PC-9 (cell line): ENCODE data around the gene MATN1. TPM values are rescaled to one million over a fixed set of nuclear protein-coding genes. Genes with fewer than 3 reads are reported as not detected.
A peak's percentile ranks its signal among the peaks of the same experiment; 100 is the strongest.

ENCODE experiments used
- BruUV-seq: library from RNA; stranded (reverse); fragments of 400-500 nt; replicated peaks from 2 replicates; lab custom pipeline; 2021; lab: Mats Ljungman, UMichigan
- CTCF ChIA-PET: fragments of 300-600 bp; sonication (Branson Sonifier 250); formaldehyde crosslinking; loops from one replicate; lab custom pipeline; 2022; ENCODE audit warnings: antibody characterized with exemption; lab: Charles Lee
- POLR2A ChIA-PET: fragments of 300-600 bp; sonication (Branson Sonifier 250); formaldehyde crosslinking; loops from one replicate; lab custom pipeline; 2022; ENCODE audit warnings: antibody characterized with exemption; ENCODE audit not compliant: unreplicated experiment; lab: Charles Lee
- DNase-seq, 2 experiments: peaks; one replicate each; pipeline versions ENCODE4 v3.0.0 to v3.0.0-alpha.2; 2015 to 2022; ENCODE audit warnings: mixed read lengths in 1 of 2
- H2AFZ ChIP-seq: fragments of 200-600 bp; sonication (generic); 2 replicates; pipeline ENCODE4 v1.8.1; 2017; ENCODE audit warnings: antibody characterized with exemption
- H3F3A ChIP-seq: fragments of 200-600 bp; sonication (generic); 2 replicates; pipeline ENCODE4 v1.8.1; 2017; ENCODE audit warnings: antibody characterized with exemption, mild to moderate bottlenecking, low read depth; ENCODE audit not compliant: insufficient read depth
- H3K27ac ChIP-seq: fragments of 200-600 bp; sonication (generic); 2 replicates; pipeline ENCODE4 v1.6.1; 2016; ENCODE audit warnings: mixed run types
- H3K27me3 ChIP-seq: fragments of 200-600 bp; sonication (generic); 2 replicates; pipeline ENCODE4 v1.6.1; 2016; ENCODE audit warnings: low read depth, mixed run types; ENCODE audit not compliant: insufficient read depth
- H3K36me3 ChIP-seq: fragments of 200-600 bp; sonication (generic); 2 replicates; pipeline ENCODE4 v1.6.1; 2016; ENCODE audit warnings: low read depth, mixed run types
- H3K4me1 ChIP-seq: fragments of 200-600 bp; sonication (generic); replicated peaks from 2 replicates; pipeline ENCODE4 v1.6.1; 2016; ENCODE audit warnings: mixed run types; ENCODE audit not compliant: insufficient read depth
- H3K4me2 ChIP-seq: fragments of 200-600 bp; sonication (generic); 2 replicates; pipeline ENCODE4 v1.6.1; 2017; ENCODE audit warnings: mixed run types
- H3K4me3 ChIP-seq: fragments of 200-600 bp; sonication (generic); 2 replicates; pipeline ENCODE4 v1.6.1; 2016; ENCODE audit warnings: mixed run types
- H3K79me2 ChIP-seq: fragments of 200-600 bp; sonication (generic); 2 replicates; pipeline ENCODE4 v1.6.1; 2017; ENCODE audit warnings: low read depth, mixed run types
- H3K9me2 ChIP-seq: fragments of 200-600 bp; sonication (generic); 2 replicates; pipeline ENCODE4 v1.8.1; 2017; ENCODE audit warnings: mild to moderate bottlenecking; ENCODE audit not compliant: insufficient read depth
- H3K9me3 ChIP-seq: fragments of 200-600 bp; sonication (generic); 2 replicates; pipeline ENCODE4 v1.8.1; 2016; ENCODE audit warnings: low read depth; ENCODE audit not compliant: insufficient read depth
- H4K20me1 ChIP-seq: fragments of 200-600 bp; sonication (generic); 2 replicates; pipeline ENCODE4 v1.8.1; 2017; ENCODE audit not compliant: insufficient read depth
- EZH2 ChIP-seq: fragments of 200-600 bp; sonication (generic); IDR thresholded peaks from 2 replicates; pipeline ENCODE4 v1.8.0; 2017; ENCODE audit warnings: antibody characterized with exemption, low read depth
- intact Hi-C: fragments of 100-400 bp; cut with micrococcal nuclease; formaldehyde crosslinking; loops from one replicate; pipeline ENCODE4 v1.10.0; 2022; ENCODE audit not compliant: unreplicated experiment
- total RNA-seq: library from RNA; stranded (reverse); gene quantifications from 2 replicates; pipeline ENCODE4 v1.2.3, GENCODE V29; 2021
- TF ChIP-seq, protein P1 (sequence below): fragments of 200-600 bp; sonication (generic); conservative IDR thresholded peaks from 2 replicates; pipeline ENCODE4 v1.6.1; 2017; ENCODE audit warnings: mixed run types, antibody characterized with exemption, mild to moderate bottlenecking, moderate library complexity

MATN1 gene
- total RNA-seq, 1 experiment from 2014 or later = 0.37 TPM

DNA sequence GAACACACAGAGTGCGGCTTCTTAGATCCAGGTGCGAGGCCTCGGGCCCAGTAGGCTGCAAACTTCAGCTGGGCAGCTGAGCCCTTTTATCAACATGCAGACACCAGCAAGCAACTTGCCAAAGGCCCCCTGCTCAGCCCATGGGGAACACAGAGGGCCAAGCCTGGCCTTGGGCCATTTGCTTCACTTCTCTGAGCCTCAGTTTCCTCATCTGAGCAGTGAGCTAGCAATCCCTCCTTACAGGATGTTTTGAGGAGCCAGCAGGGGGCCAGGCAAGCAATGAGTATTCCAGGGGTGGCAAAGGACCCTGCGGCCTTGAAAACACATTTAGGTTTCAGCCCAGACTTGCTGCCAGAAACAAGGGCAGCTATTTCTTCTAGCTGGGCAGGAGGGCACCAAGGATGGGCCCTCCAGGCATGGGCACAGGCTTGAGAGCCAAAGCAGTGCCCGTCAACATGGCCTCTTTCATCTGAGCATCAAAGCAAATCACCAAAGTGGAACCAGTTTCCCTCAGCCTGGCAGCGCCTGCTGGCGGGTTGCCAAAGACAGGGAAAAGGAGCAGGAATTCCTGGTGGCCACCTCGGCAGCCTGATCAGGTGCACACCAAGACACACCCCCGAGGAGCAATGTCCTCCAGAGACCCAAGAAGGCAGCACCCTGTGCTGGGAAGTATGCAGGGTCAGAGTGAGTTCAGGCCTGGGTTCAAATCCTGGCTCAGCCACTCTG lies 1.4 kb downstream of the MATN1 start:
- no TSS peak for BruUV-seq
- no peak for TF ChIP-seq EZH2
- TF ChIP-seq, protein P1, sequence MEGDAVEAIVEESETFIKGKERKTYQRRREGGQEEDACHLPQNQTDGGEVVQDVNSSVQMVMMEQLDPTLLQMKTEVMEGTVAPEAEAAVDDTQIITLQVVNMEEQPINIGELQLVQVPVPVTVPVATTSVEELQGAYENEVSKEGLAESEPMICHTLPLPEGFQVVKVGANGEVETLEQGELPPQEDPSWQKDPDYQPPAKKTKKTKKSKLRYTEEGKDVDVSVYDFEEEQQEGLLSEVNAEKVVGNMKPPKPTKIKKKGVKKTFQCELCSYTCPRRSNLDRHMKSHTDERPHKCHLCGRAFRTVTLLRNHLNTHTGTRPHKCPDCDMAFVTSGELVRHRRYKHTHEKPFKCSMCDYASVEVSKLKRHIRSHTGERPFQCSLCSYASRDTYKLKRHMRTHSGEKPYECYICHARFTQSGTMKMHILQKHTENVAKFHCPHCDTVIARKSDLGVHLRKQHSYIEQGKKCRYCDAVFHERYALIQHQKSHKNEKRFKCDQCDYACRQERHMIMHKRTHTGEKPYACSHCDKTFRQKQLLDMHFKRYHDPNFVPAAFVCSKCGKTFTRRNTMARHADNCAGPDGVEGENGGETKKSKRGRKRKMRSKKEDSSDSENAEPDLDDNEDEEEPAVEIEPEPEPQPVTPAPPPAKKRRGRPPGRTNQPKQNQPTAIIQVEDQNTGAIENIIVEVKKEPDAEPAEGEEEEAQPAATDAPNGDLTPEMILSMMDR = no peak
- H3K36me3 ChIP-seq = no peaks in the 10 kb centered on the region
- peak in 1 of 2 experiments; percentile 62 for DNase-seq
- no peak overlapping the region for H3K4me2 ChIP-seq
- H3K27me3 ChIP-seq = no peaks in the 10 kb centered on the region
- no peaks in the 10 kb centered on the region for H3F3A ChIP-seq
- CTCF ChIA-PET = interaction anchor here (0.9 kb wide), 1 partner anchor 192 kb away, joined by 3 read pairs; no protein-coding TSS in a partner anchor
- 0 out of 2 replicates have a peak, but pooled peaks cover 5% of the 10 kb centered on the region for H3K4me1 ChIP-seq
- no peak overlapping the region for H2AFZ ChIP-seq
- intact Hi-C loops = no loop called here
- no peaks in the 10 kb centered on the region; the same call in 1 of the 2 replicates for H4K20me1 ChIP-seq
- no peak overlapping the region for H3K4me3 ChIP-seq
- POLR2A ChIA-PET = interaction anchor here (0.6 kb wide), 1 partner anchor 188 kb away, joined by 7 read pairs; no protein-coding TSS in a partner anchor
- no peaks in the 10 kb centered on the region for H3K9me3 ChIP-seq
- H3K27ac ChIP-seq = no peak overlapping the region
- H3K79me2 ChIP-seq = no peaks in the 10 kb centered on the region
- H3K9me2 ChIP-seq = no peaks in the 10 kb centered on the region

DNA sequence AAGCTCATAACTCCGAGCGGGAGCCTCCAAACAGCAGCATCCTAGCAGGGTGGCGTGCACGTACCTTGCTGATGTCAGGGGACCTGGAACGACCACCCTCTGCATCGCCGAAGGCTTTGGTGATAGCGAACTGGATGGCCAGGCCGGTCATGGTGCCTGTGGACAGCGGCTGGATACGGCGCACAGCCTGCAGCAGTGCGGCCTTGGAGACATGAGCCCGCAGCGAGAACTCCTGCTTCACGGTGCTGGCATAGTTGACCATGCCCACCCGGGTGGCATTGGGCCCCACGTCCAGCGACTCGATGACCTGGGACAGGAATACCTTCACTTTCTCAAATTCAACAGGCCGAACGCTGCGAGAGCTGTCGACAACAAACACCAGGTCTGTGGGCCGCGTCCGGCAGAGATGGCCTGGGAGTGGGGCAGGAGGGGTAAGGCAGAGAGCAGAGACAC lies 2.0 kb downstream of the MATN1 start:
- POLR2A ChIA-PET = interaction anchor here (0.6 kb wide), 2 partner anchors 58 to 189 kb away, joined by 4 to 7 read pairs; no protein-coding TSS in a partner anchor
- intact Hi-C loops = no loop called here
- no TSS peak for BruUV-seq

More for the DNA sequence above, 2.0 kb downstream of the MATN1 start:
- H3K9me3 ChIP-seq = no peaks in the 10 kb centered on the region
- no peaks in the 10 kb centered on the region for H3K79me2 ChIP-seq
- no peak for DNase-seq
- H2AFZ ChIP-seq = no peak overlapping the region
- H3F3A ChIP-seq = no peaks in the 10 kb centered on the region
- H3K27me3 ChIP-seq = no peaks in the 10 kb centered on the region
- H3K9me2 ChIP-seq = no peaks in the 10 kb centered on the region
- H3K4me1 ChIP-seq = 0 out of 2 replicates have a peak, but pooled peaks cover 5% of the 10 kb centered on the region
- no peak overlapping the region for H3K27ac ChIP-seq
- no peak for TF ChIP-seq EZH2
- TF ChIP-seq, protein P1 = no peak
- H3K4me3 ChIP-seq = no peak overlapping the region
- no peaks in the 10 kb centered on the region for H3K36me3 ChIP-seq
- no peaks in the 10 kb centered on the region; the same call in 1 of the 2 replicates for H4K20me1 ChIP-seq
- H3K4me2 ChIP-seq = no peak overlapping the region
- CTCF ChIA-PET = interaction anchor here (0.9 to 3.3 kb wide), 2 partner anchors 58 to 192 kb away, joined by 3 to 84 read pairs; no protein-coding TSS in a partner anchor
